ENCODE results near the gene CEMIP2. TPM values are rescaled to one million over a fixed set of nuclear protein-coding genes. Genes with fewer than 3 reads are reported as not detected.

Gene CEMIP2
- total RNA-seq, 1 experiment from 2014 or later, result 16.0 TPM

GRCh38 chr9:71814815-71815214 lies 46.5 kb upstream of the CEMIP2 start:
- CTCF ChIA-PET, result no interaction called here
- H3K4me1 ChIP-seq (ENCODE audit: insufficient read depth, low read length), result no peaks in the 10 kb centered on the region
- POLR2A ChIA-PET (ENCODE audit: unreplicated experiment), result no interaction called here
- H2AFZ ChIP-seq (ENCODE audit: low read length), result no peak overlapping the region
- H3K9ac ChIP-seq (ENCODE audit: low read length), result no peak overlapping the region
- no peaks in the 10 kb centered on the region for H3K79me2 ChIP-seq (ENCODE audit: low read length)
- H3K27ac ChIP-seq (ENCODE audit: low read length), result no peak overlapping the region
- H3K9me2 ChIP-seq (replicated peaks; ENCODE audit: low read length), result no peaks in the 10 kb centered on the region
- ATAC-seq (no peak), DNase-seq (no peak)
- no peaks in the 10 kb centered on the region for H4K20me1 ChIP-seq (ENCODE audit: low read length)
- H3K36me3 ChIP-seq (ENCODE audit: low read depth, low read length), result no peaks in the 10 kb centered on the region; the same call in 1 of the 2 replicates
- no peaks in the 10 kb centered on the region for H3K9me3 ChIP-seq (ENCODE audit: low read length)
- H3K4me2 ChIP-seq (ENCODE audit: low read length), result no peak overlapping the region
- intact Hi-C loops (cut with micrococcal nuclease), result no loop called here
- H3F3A ChIP-seq (ENCODE audit: low read length, unreplicated experiment), result no peaks in the 10 kb centered on the region
- TF ChIP-seq EZH2 (IDR thresholded peaks at IDR 0.05; ENCODE audit: low read length, unreplicated experiment) (no peak), CTCF (conservative IDR thresholded peaks at IDR 0.05; ENCODE audit: low read depth, low read length) (no peak), EZH2phosphoT487 (IDR thresholded peaks at IDR 0.05; ENCODE audit: borderline replicate concordance, low read length) (no peak)
- no peaks in the 10 kb centered on the region for H3K27me3 ChIP-seq (ENCODE audit: low read length)
- no TSS peak for BruUV-seq (replicated peaks)
- no peak overlapping the region for H3K4me3 ChIP-seq (ENCODE audit: low read length)

- H3K36me3 ChIP-seq (ENCODE audit: low read depth, low read length), result no peaks in the 10 kb centered on the region; the same call in 1 of the 2 replicates
- H3K9me3 ChIP-seq (ENCODE audit: low read length), result no peaks in the 10 kb centered on the region
- ATAC-seq (no peak), DNase-seq (no peak)
- H3K4me1 ChIP-seq (ENCODE audit: insufficient read depth, low read length), result no peaks in the 10 kb centered on the region
- no peak overlapping the region for H3K4me2 ChIP-seq (ENCODE audit: low read length)
- H2AFZ ChIP-seq (ENCODE audit: low read length), result no peak overlapping the region
- no peaks in the 10 kb centered on the region for H4K20me1 ChIP-seq (ENCODE audit: low read length)
- ChIA-PET POLR2A (ENCODE audit: unreplicated experiment) (no interaction called here), CTCF (no interaction called here)
- intact Hi-C loops (cut with micrococcal nuclease), result no loop called here
- no peaks in the 10 kb centered on the region for H3K9me2 ChIP-seq (replicated peaks; ENCODE audit: low read length)
- no peak for TF ChIP-seq CTCF (conservative IDR thresholded peaks at IDR 0.05; ENCODE audit: low read depth, low read length)
- no peak for TF ChIP-seq EZH2phosphoT487 (IDR thresholded peaks at IDR 0.05; ENCODE audit: borderline replicate concordance, low read length)
- no peak for TF ChIP-seq EZH2 (IDR thresholded peaks at IDR 0.05; ENCODE audit: low read length, unreplicated experiment)
- no peaks in the 10 kb centered on the region for H3K79me2 ChIP-seq (ENCODE audit: low read length)
- no peak overlapping the region for H3K27ac ChIP-seq (ENCODE audit: low read length)
- H3K4me3 ChIP-seq (ENCODE audit: low read length), result no peak overlapping the region
- no TSS peak for BruUV-seq (replicated peaks)
- H3F3A ChIP-seq (ENCODE audit: low read length, unreplicated experiment), result no peaks in the 10 kb centered on the region
- H3K27me3 ChIP-seq (ENCODE audit: low read length), result no peaks in the 10 kb centered on the region
- H3K9ac ChIP-seq (ENCODE audit: low read length), result no peak overlapping the region
Measured at GRCh38 chr9:71814226-71814625, 45.9 kb upstream of the CEMIP2 start.

- Histone ChIP-seq H3K4me3 (ENCODE audit: low read length) (no peak overlapping the region), H3K36me3 (ENCODE audit: low read depth, low read length) (no peaks in the 10 kb centered on the region), H3K27ac (ENCODE audit: low read length) (no peak overlapping the region), H3K4me2 (ENCODE audit: low read length) (no peak overlapping the region), H4K20me1 (ENCODE audit: low read length) (no peaks in the 10 kb centered on the region), H3K9ac (ENCODE audit: low read length) (no peak overlapping the region), H3K27me3 (ENCODE audit: low read length) (no peaks in the 10 kb centered on the region), H3K79me2 (ENCODE audit: low read length) (no peaks in the 10 kb centered on the region), H3K9me3 (ENCODE audit: low read length) (no peaks in the 10 kb centered on the region), H3F3A (ENCODE audit: low read length, unreplicated experiment) (no peaks in the 10 kb centered on the region), H3K4me1 (ENCODE audit: insufficient read depth, low read length) (no peaks in the 10 kb centered on the region), H2AFZ (ENCODE audit: low read length) (no peak overlapping the region), H3K9me2 (replicated peaks; ENCODE audit: low read length) (no peaks in the 10 kb centered on the region)
- TF ChIP-seq CTCF (conservative IDR thresholded peaks at IDR 0.05; ENCODE audit: low read depth, low read length), result no peak
- no peak for TF ChIP-seq EZH2phosphoT487 (IDR thresholded peaks at IDR 0.05; ENCODE audit: borderline replicate concordance, low read length)
- TF ChIP-seq EZH2 (IDR thresholded peaks at IDR 0.05; ENCODE audit: low read length, unreplicated experiment), result no peak
- ChIA-PET CTCF (no interaction called here), POLR2A (ENCODE audit: unreplicated experiment) (no interaction called here)
- BruUV-seq (replicated peaks), result no TSS peak
- DNase-seq (no peak), ATAC-seq (no peak)
- intact Hi-C loops (cut with micrococcal nuclease), result no loop called here
Measured at GRCh38 chr9:71812385-71812784, 44.1 kb upstream of the CEMIP2 start.
